GM18873 (cell line): ENCODE data around the gene CDK14.
"Not testable (repeated sequence)": the region's sequence is repeated elsewhere in the genome, so short reads cannot be mapped to it uniquely, and the experiment has no call there.

Source experiments
- ATAC-seq: cut with Tn5 transposase; IDR thresholded peaks from one replicate; pipeline ENCODE4 v1.9.1; 2021; ENCODE audit warnings: mild to moderate bottlenecking, moderate library complexity, moderate number of reproducible peaks; ENCODE audit not compliant: unreplicated experiment, low FRiP score

Gene CDK14

DNA sequence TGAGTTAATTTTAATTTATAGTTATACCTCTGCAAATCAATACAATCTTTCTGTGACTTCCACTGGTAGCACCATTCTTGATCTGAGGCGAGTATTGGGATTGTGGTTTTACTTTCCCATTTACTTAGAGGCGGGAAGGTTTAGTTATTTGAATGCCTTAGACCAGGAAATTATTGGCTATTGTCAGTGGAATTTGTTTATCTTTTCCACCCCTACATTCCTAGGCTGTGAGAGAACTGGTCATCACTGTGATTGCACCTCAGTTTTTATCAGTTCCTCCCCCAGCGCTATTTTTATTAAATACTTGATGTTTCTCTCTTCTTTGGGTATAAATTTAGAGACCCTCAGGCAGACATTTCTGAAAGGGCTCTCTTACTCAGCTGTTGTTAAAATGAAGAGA, 29.9 kb downstream of the CDK14 start:
- ATAC-seq, result no peak

DNA sequence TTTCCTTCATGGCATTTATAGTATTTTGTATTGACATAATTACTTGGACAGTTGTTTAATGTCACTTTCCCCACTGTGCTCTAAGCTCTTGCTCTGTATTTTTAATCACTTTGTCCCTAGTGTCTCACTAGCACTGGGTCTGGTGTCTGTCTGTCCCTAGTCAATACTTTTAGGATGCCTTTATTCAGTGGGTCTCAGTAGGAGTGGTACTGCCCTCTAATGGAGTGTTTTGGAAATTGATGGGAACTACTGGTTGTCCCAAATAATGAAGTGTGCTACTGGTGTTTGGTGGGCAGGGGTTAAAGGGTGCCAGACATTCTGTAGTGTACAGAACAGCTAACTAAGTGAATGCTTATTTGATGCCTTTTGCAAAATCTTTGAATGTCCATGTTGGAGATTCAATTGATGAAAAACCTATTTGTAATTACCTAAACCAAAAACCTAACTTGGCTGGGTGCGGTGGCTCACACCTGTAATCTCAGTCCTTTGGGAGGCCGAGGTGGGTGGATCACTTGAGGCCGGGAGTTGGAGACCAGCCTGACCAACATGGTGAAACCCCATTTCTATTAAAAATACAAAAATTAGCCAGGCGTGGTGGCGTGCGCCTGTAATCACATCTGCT, 33.3 kb downstream of the CDK14 start:
- peak; percentile 77 for ATAC-seq

- ATAC-seq, result no peak
These were observed 35.4 kb downstream of the CDK14 start for GRCh38 chr7:90631502-90631901.

DNA sequence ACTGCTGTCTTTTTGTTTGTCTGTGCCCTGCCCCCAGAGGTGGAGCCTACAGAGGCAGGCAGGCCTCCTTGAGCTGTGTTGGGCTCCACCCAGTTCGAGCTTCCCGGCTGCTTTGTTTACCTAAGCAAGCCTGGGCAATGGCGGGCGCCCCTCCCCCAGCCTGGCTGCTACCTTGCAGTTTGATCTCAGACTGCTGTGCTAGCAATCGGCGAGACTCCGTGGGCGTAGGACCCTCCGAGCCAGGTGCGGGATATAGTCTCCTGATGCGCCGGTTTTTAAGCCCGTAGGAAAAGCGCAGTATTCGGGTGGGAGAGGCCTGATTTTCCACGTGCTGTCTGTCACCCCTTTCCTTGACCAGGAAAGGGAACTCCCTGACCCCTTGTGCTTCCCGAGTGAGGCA, 43.6 kb downstream of the CDK14 start:
- ATAC-seq, result not testable (repeated sequence)

DNA sequence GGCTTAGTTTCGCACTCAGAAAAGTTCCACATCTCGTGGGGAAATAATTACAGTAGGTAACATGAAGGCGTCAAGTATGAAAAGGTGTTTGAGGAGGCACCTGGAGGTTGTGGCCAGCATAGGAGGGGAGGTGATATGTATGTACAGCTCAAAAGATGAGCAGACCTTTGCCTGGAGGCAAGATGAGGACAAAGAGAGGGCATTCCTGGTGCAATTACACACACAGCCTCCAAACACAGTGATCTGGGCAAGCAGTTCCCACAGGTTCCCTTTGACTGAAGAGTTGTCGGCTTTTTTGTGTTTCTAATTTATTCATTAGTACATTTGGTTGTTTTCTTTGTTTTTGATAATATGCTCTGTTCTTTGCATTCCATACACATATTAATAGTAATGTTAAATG, 46.9 kb downstream of the CDK14 start:
- ATAC-seq, result no peak

DNA sequence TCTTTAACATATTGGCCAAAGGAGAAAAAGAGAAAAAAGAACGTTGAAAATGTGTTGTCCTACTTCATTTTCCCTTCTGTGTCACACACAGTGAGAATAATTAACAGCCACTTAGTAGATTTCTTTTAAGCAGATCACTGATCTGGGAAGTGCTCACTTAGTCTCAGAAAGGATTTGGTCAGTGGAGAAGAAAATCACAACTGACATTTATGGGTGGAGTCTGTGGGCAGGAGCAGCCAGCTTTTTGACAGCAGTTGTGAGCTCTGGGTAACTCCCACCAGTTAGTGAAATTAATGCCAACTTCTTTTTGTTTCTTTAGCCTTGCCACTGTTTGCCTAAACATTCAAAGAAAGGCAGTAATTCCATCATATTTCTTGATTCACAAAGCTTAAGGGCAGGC, 49.7 kb downstream of the CDK14 start:
- ATAC-seq, result no peak

DNA sequence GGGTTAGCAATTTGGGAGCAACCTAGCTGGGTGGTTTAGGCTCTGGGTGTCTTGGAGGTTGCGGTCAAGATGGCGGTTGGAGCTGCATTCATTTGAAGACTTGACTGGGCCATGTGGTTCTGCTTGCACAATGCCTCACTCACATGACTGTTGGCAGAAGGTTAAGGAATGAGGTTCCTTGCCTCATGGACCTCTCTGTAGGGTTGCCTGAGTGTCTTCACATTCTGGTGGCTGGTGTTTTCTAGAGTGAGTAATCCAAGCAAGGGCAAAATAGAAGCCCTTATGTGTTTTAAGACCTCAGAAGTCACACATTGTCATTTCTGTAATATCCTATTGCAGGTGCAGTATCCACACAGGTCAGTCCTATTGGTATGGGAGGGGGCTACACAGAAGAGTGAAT, 52.0 kb downstream of the CDK14 start:
- ATAC-seq, result no peak

DNA sequence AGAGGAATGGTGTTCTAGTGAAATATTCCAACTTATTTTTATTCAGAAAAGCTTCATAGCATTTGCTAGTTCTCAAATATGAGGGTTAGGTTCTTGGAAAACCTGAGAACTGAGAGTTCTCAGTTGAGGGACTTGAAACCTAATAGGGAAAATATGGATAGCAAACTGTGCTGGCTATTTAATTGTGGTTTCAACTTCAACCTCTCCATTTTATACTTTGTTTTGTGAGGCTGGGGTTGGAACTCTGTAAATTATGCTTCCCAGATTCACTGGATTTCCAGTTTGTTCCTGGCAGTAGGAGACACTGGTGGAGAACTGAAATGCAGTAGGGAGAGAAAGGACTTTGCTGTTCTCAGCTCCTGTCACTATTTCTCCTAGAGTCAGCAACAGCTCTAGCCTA, 52.7 kb downstream of the CDK14 start:
- ATAC-seq, result no peak

DNA sequence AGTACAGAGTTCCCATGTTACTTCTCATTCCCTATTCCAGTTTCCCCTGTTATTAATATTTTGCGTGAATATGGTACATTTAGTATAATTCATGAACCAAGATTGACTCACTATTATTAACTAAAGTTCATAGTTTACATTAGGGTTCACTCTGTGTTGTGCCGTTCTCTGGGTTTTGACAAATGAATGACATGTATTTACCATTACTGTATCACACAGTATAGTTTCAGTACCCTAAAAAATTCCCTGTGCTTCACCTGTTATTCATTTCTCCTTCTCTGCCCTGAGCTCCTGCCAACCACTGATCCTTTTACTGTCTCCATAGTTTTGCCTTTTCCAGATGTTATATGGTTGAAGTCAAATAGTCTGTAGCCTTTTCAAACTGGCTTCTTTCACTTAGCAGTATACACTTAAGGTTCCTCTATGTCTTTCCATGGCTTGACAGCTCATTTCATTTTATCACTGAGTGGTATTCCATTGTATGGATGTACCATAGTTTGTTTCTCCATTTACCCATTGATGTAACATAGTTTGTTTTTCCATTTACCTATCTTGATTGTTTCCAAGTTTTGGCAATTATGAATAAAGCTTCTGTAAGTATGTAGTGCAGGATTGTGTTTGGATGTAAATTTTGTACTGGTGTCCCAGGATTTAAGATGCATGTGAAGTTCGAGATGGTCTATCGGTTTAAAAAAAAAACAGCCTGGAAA, 58.8 kb downstream of the CDK14 start:
- no peak for ATAC-seq

DNA sequence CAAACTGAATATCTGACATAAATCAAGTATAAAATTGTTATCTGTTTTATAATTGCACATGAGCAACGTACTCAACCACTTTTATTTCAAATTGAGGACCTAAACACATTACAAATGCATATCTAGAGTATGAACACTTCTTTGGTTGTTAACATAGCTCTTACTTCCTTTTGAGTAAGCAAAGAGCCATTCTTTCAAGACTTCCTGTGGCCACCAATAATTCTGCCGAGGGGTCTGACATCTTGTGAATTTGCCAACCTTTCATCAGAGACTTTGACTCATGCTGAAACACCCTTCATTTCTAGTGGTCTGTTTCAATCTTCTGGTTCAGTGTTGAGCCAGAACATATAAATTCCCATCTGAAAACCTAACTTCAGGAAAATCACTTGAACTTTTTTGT, 59.4 kb downstream of the CDK14 start:
- no peak for ATAC-seq

GRCh38 chr7:90657481-90657880, 61.4 kb downstream of the CDK14 start:
- ATAC-seq, result no peak

- no peak for ATAC-seq
These were observed 64.0 kb downstream of the CDK14 start for GRCh38 chr7:90660100-90660499.

DNA sequence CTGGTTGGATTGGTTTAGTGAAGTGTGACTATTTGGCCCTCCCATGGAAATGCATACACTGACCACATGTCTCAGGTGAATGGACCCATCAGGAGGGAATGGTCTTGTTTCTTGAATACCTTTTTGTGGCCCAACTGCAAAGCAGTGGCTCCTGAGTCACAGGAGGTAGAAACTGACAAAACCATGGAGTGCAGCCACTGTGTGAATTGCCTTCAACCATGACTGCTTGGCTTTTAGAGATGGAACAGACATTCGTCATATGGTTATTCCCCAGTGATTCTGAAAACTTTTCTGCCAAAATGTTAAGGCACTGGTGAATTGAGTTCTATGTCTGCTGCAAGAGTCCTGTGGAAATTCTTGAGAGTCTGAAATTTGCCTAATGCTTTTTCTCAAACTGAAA, 64.7 kb downstream of the CDK14 start:
- no peak for ATAC-seq

GRCh38 chr7:90661290-90662151, 65.4 kb downstream of the CDK14 start:
- no peak for ATAC-seq

DNA sequence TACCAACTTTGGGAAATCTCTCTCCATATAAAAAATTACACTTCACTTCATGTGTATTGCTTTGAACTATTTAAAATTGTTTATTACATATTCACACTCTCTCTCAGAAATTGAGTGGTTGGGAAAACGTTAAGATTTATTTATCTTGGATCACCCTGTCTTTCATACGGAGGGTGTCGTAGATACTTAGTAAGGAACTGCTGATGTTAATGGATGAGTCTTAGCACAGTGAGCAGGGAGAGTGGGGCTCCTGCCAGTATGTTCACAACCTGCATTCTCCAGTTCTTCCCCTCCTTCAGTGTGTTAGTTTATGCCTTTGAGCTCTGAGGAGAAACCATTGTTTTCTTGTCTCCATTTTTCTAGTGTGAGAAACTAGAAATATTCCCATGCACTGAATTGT, 67.1 kb downstream of the CDK14 start:
- ATAC-seq, result no peak

- no peak for ATAC-seq
These were observed 70.1 kb downstream of the CDK14 start for GRCh38 chr7:90666186-90666585.

DNA sequence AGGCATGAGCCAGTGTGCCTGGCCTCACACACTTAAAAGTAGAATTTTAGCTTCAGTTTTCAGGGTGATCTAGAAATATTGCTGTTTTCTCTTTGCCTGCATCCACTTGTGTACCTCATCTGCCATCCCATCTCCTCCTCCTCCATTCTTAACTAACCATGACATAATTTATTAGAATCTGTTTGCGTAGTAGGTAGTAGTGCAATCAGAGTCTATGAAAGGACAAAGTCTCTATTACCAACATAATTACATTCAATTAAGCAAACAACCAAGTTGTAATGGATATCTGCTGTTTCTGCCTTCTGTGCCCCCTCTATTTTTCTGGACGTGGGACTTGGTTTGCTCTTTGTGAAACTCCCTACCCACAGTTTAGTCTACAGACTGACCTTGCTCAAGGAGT, 72.9 kb downstream of the CDK14 start:
- ATAC-seq, result no peak

- no peak for ATAC-seq
These were observed 73.4 kb downstream of the CDK14 start for GRCh38 chr7:90669492-90669891.

DNA sequence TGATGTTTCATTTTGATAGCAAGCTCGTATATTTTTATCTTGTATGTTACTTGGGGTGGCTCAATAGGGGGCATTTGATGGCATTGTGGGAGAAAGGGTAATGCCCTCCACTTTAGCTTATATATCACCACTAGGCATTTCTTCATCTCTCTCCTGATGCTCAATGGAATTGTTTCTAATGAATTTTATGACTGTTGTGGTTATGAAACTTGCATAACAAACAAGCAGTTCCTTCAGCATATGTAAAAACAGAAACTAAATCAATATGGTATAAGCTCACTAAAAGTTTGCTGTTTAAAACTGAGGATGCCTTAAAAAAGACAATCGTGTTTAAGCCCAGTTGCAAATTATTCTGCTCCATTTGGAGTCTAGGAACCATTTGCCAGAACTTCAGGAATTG, 75.5 kb downstream of the CDK14 start:
- no peak for ATAC-seq

DNA sequence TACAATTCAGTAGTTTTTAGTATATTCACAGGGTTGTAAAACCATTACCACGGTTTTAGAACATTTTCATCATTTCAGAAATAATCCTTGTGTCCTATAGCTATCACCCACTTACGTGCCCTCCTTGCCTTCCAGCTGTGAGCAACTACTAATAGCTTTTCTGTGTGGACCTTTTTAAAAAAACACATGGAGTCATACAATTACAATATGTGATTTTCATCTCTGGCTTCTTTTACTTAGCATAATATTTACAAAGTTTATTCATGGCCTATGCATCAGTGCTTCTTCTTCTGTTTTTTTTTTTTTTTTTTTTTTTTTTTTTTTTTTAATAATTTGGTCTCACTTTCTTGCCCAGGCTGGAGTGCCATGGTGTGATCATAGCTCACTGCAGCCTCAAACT, 76.1 kb downstream of the CDK14 start:
- ATAC-seq, result no peak

DNA sequence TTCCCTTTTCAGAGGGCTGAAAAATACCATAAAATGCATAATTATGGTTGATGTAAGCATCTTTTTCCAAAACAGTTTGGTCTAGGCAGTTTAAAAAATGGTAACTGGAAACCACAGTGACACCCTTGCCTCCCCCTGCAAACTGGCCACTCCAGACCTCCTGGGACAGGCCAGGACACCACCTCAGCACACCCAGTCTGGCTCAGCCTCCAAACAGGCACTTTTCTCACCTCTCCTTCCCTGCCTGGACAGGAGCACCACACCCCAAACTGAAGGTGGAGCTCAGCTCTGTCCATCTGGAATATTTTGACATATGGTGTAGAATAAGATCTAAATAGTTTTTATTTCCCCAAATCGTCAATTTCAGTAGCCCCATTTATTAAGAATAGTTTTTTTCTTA, 78.5 kb downstream of the CDK14 start:
- ATAC-seq, result no peak

DNA sequence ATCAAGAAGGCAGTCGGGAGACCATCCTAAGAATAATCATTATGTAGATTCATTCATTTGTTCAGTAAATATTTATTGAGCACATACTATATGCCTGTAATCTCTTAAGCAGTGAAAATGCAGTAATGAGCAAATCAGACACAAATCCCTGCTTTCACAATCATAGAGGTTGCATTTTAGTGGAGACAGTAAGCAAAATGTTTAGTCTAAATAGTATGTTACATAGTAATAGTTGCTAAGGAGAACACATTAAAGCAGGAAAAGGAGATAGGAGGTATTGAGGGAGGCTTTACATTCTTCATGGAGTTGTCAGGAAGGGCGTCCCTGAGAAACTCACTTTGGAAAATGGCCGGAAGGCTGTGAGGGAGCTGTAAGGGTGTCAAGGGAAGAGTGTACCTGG, 79.9 kb downstream of the CDK14 start:
- no peak for ATAC-seq
